Jurkat, Clone E6-1 (cell line): ENCODE results near the gene RAB3C.
"Not testable (repeated sequence)": the region's sequence is repeated elsewhere in the genome, so short reads cannot be mapped to it uniquely, and the experiment has no call there.

Experiments used
- DNase-seq: peaks from one replicate; pipeline ENCODE4 v3.0.0-alpha.2; 2011; ENCODE audit warnings: low read depth, low spot score
- H3K4me3 ChIP-seq: 2 replicates; pipeline ENCODE4 v1.5.1; 2011; ENCODE audit warnings: mild to moderate bottlenecking, low read length, control low read depth, moderate library complexity

The RAB3C gene

GRCh38 chr5:58599217-58599616 is 16.3 kb downstream of the RAB3C start:
- H3K4me3 ChIP-seq: no peak overlapping the region

GRCh38 chr5:58600613-58601012 is 17.7 kb downstream of the RAB3C start:
- not testable (repeated sequence) for H3K4me3 ChIP-seq, DNase-seq

More at GRCh38 chr5:58599217-58599616, 16.3 kb downstream of the RAB3C start:
- DNase-seq: no peak

GRCh38 chr5:58602889-58603288 is 20.0 kb downstream of the RAB3C start:
- H3K4me3 ChIP-seq, DNase-seq: not testable (repeated sequence)

- no peak for DNase-seq
- H3K4me3 ChIP-seq: no peak overlapping the region
Observed at GRCh38 chr5:58606064-58606463, 23.2 kb downstream of the RAB3C start.

- DNase-seq: no peak
- H3K4me3 ChIP-seq: no peak overlapping the region
Observed at GRCh38 chr5:58615972-58616371, 33.1 kb downstream of the RAB3C start.

GRCh38 chr5:58617241-58617640 is 34.4 kb downstream of the RAB3C start:
- no peak overlapping the region for H3K4me3 ChIP-seq
- no peak for DNase-seq

- H3K4me3 ChIP-seq: no peak overlapping the region
- no peak for DNase-seq
Observed at GRCh38 chr5:58620336-58620735, 37.5 kb downstream of the RAB3C start.

GRCh38 chr5:58622936-58623871 is 40.3 kb downstream of the RAB3C start:
- H3K4me3 ChIP-seq: no peak overlapping the region
- DNase-seq: no peak

GRCh38 chr5:58628626-58629025 is 45.8 kb downstream of the RAB3C start:
- H3K4me3 ChIP-seq: no peak overlapping the region
- DNase-seq: no peak

- DNase-seq: no peak
- no peak overlapping the region for H3K4me3 ChIP-seq
Observed at GRCh38 chr5:58629271-58630159, 46.6 kb downstream of the RAB3C start.

- no peak overlapping the region for H3K4me3 ChIP-seq
- DNase-seq: no peak
Observed at GRCh38 chr5:58631895-58632294, 49.0 kb downstream of the RAB3C start.

GRCh38 chr5:58635416-58635815 is 52.5 kb downstream of the RAB3C start:
- no peak for DNase-seq
- no peak overlapping the region for H3K4me3 ChIP-seq

GRCh38 chr5:58640011-58640410 is 57.1 kb downstream of the RAB3C start:
- DNase-seq: no peak

GRCh38 chr5:58641533-58641932 is 58.7 kb downstream of the RAB3C start:
- DNase-seq: no peak
- no peak overlapping the region for H3K4me3 ChIP-seq

More at GRCh38 chr5:58640011-58640410, 57.1 kb downstream of the RAB3C start:
- H3K4me3 ChIP-seq: no peak overlapping the region

GRCh38 chr5:58648846-58649245 is 66.0 kb downstream of the RAB3C start:
- no peak for DNase-seq
- no peak overlapping the region for H3K4me3 ChIP-seq

- no peak for DNase-seq
- no peak overlapping the region for H3K4me3 ChIP-seq
Observed at GRCh38 chr5:58649716-58650115, 66.8 kb downstream of the RAB3C start.

- no peak overlapping the region for H3K4me3 ChIP-seq
- DNase-seq: no peak
Observed at GRCh38 chr5:58653521-58653920, 70.6 kb downstream of the RAB3C start.

- H3K4me3 ChIP-seq: no peak overlapping the region
- DNase-seq: no peak
Observed at GRCh38 chr5:58666141-58666540, 83.3 kb downstream of the RAB3C start.

- no peak overlapping the region for H3K4me3 ChIP-seq
- DNase-seq: no peak
Observed at GRCh38 chr5:58666598-58667581, 84.0 kb downstream of the RAB3C start.
